Left cardiac atrium (tissue), 4 donors: ENCODE results near the gene PTTG1IP. TPM values are rescaled to one million over a fixed set of nuclear protein-coding genes. Genes with fewer than 3 reads are reported as not detected.
"Not testable (repeated sequence)": the region's sequence is repeated elsewhere in the genome, so short reads cannot be mapped to it uniquely, and the experiment has no call there.

Experiments used
- ATAC-seq, 2 donors: fragments of 200-7000 bp; cut with Tn5 transposase; one replicate each; pipeline ENCODE4 v1.9.1; 2020; ENCODE audit warnings: mild to moderate bottlenecking in 2 of 2, moderate library complexity in 2 of 2
- DNase-seq: peaks from one replicate; pipeline ENCODE4 v3.0.0-alpha.2; 2020
- intact Hi-C, 2 donors: fragments of 100-400 bp; cut with DNase I; formaldehyde crosslinking; loops; one replicate each; pipeline versions ENCODE4 v1.14.1 to v1.15.1; 2022 to 2023
- total RNA-seq, 2 donors: library from RNA; stranded (reverse); fragmentation: NEBNext Ultra II Directional; extraction: Animal tissue kit (Norgen Biotek cat#: 25700); gene quantifications; one replicate each; pipeline ENCODE4 v1.2.1, GENCODE V29; 2021
- donor health status: DM: no; HTN: yes; CAD: no.
- donor health status: DM: no; HTN: yes; CAD: no; lungs with severe emphysema.
- donor health status: DM: yes; HTN: yes; CAD: no.
- donor health status: Dilated cardiomyopathy.

PTTG1IP gene
- total RNA-seq, 2 donors from 2014 or later: 181 to 195 TPM

GRCh38 chr21:44838039-44838895, 35.2 kb downstream of the PTTG1IP start:
- ATAC-seq (no peak), DNase-seq (no peak)
- intact Hi-C loops: no loop called here

GRCh38 chr21:44837537-44837936, 36.0 kb downstream of the PTTG1IP start:
- intact Hi-C loops: no loop called here
- DNase-seq (no peak), ATAC-seq (no peak)

- ATAC-seq (peak; percentile 44 to 73), DNase-seq (no peak)
- intact Hi-C loops: no loop called here
These were observed 36.6 kb downstream of the PTTG1IP start for GRCh38 chr21:44836666-44837471.

- ATAC-seq (peak in 1 of 2 donors; percentile 21), DNase-seq (no peak)
- intact Hi-C loops: no loop called here
These were observed 37.2 kb downstream of the PTTG1IP start for GRCh38 chr21:44836349-44836665.

- DNase-seq (no peak), ATAC-seq (no peak)
- intact Hi-C loops: no loop called here
These were observed 37.9 kb downstream of the PTTG1IP start for GRCh38 chr21:44835647-44835973.

- ATAC-seq: no peak
- intact Hi-C loops: no loop called here
- no peak for DNase-seq
These were observed 38.4 kb downstream of the PTTG1IP start for GRCh38 chr21:44834951-44835646.

- intact Hi-C loops: no loop called here
These were observed 39.1 kb downstream of the PTTG1IP start for GRCh38 chr21:44834231-44834950.

GRCh38 chr21:44833663-44834062, 39.8 kb downstream of the PTTG1IP start:
- intact Hi-C loops: no loop called here
- no peak for DNase-seq
- no peak for ATAC-seq

More at GRCh38 chr21:44834231-44834950, 39.1 kb downstream of the PTTG1IP start:
- ATAC-seq (no peak), DNase-seq (no peak)

GRCh38 chr21:44832516-44833255, 40.8 kb downstream of the PTTG1IP start:
- intact Hi-C loops, ATAC-seq, DNase-seq: not testable (repeated sequence)

GRCh38 chr21:44831227-44831860, 42.1 kb downstream of the PTTG1IP start:
- DNase-seq (no peak), ATAC-seq (no peak)
- intact Hi-C loops: no loop called here

- intact Hi-C loops: no loop called here
- ATAC-seq (no peak), DNase-seq (no peak)
These were observed 43.9 kb downstream of the PTTG1IP start for GRCh38 chr21:44829507-44830092.

- intact Hi-C loops: no loop called here
- no peak for ATAC-seq
- no peak for DNase-seq
These were observed 45.0 kb downstream of the PTTG1IP start for GRCh38 chr21:44828362-44829056.

GRCh38 chr21:44823179-44823660, 50.3 kb downstream of the PTTG1IP start:
- intact Hi-C loops: loop anchor here in 1 of 2 donors (5.0 kb wide), 1 partner anchor 34 kb away; no protein-coding TSS in a partner anchor
- no peak for ATAC-seq
- DNase-seq: no peak

- ATAC-seq: no peak
- DNase-seq: no peak
- intact Hi-C loops: loop anchor here in 1 of 2 donors (5.0 kb wide), 1 partner anchor 35 kb away; no protein-coding TSS in a partner anchor
These were observed 50.9 kb downstream of the PTTG1IP start for GRCh38 chr21:44822484-44823178.

GRCh38 chr21:44820851-44821250, 52.6 kb downstream of the PTTG1IP start:
- no peak for ATAC-seq
- no peak for DNase-seq
- intact Hi-C loops: loop anchor here in 1 of 2 donors (5.0 kb wide), 1 partner anchor 36 kb away; no protein-coding TSS in a partner anchor
